ENCODE data around the gene LRSAM1.

DNA sequence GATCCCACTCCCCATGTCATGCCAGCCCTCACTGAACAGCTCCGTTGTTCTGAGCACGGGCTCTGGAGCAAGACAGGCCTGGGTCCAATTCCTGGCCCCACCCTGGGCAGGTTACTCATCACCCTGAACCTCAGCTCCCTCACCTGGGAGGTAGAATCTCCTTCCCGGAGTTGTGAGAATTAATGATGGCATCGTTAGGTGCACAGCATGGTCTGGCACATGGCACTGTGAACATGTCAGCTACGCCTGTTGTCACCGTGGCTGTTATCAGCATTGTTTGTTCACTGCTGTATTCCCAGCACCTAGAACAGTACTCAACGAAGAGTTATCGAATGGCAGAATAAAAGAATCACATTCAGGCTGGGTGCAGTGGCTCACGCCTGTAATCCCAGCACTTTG lies 43.0 kb downstream of the LRSAM1 start:
- TF ChIP-seq, protein P1, sequence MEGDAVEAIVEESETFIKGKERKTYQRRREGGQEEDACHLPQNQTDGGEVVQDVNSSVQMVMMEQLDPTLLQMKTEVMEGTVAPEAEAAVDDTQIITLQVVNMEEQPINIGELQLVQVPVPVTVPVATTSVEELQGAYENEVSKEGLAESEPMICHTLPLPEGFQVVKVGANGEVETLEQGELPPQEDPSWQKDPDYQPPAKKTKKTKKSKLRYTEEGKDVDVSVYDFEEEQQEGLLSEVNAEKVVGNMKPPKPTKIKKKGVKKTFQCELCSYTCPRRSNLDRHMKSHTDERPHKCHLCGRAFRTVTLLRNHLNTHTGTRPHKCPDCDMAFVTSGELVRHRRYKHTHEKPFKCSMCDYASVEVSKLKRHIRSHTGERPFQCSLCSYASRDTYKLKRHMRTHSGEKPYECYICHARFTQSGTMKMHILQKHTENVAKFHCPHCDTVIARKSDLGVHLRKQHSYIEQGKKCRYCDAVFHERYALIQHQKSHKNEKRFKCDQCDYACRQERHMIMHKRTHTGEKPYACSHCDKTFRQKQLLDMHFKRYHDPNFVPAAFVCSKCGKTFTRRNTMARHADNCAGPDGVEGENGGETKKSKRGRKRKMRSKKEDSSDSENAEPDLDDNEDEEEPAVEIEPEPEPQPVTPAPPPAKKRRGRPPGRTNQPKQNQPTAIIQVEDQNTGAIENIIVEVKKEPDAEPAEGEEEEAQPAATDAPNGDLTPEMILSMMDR (IDR thresholded peaks at IDR 0.05) = no peak
- TF ChIP-seq EZH2 (IDR thresholded peaks at IDR 0.05) = no peak
